Myocyte (in vitro differentiated cells): ENCODE data around the gene SBNO2. TPM values are rescaled to one million over a fixed set of nuclear protein-coding genes. Genes with fewer than 3 reads are reported as not detected.

ENCODE experiments used
- DNase-seq: peaks from one replicate; pipeline ENCODE4 v3.0.0-alpha.2; 2012; ENCODE audit warnings: low read depth
- total RNA-seq: library from RNA; depleted of rRNA; stranded (reverse); fragments of >200 nt; gene quantifications from 2 replicates; pipeline ENCODE4 v1.2.3, GENCODE V29; 2014

SBNO2 gene
- total RNA-seq, 1 donor from 2014 or later: 23.3 TPM

- DNase-seq: no peak
Measured at GRCh38 chr19:1063030-1063908, 110.8 kb downstream of the SBNO2 start.

GRCh38 chr19:1062387-1063029 lies 111.6 kb downstream of the SBNO2 start:
- no peak for DNase-seq

- no peak for DNase-seq
Measured at GRCh38 chr19:1061987-1062386, 112.1 kb downstream of the SBNO2 start.

- DNase-seq: no peak
Measured at GRCh38 chr19:1060689-1061088, 113.4 kb downstream of the SBNO2 start.

- DNase-seq: no peak
Measured at GRCh38 chr19:1058112-1058511, 116.0 kb downstream of the SBNO2 start.

Other genes starting within 250 kb of the SBNO2 start
- gene ARID3A, start 248.2 kb downstream of the SBNO2 start, total RNA-seq: 3.2 and 3.5 TPM in 2 replicates
- gene WDR18, start 189.9 kb downstream of the SBNO2 start, total RNA-seq: 34.2 and 42.9 TPM in 2 replicates
- gene GRIN3B, start 173.8 kb downstream of the SBNO2 start, total RNA-seq: 0.05 and 0.16 TPM in 2 replicates
- 182 and 198 TPM in 2 replicates for gene TMEM259, start 153.1 kb downstream of the SBNO2 start, total RNA-seq
- gene RNU6-2, start 152.7 kb downstream of the SBNO2 start, total RNA-seq: not detected in 2 replicates
- gene CNN2, start 147.7 kb downstream of the SBNO2 start, total RNA-seq: 88.1 and 92.4 TPM in 2 replicates
- 41.9 and 43.0 TPM in 2 replicates for gene ABCA7, start 134.2 kb downstream of the SBNO2 start, total RNA-seq
- gene ARHGAP45, start 107.1 kb downstream of the SBNO2 start, total RNA-seq: 0.21 and 0.68 TPM in 2 replicates
- 213 and 240 TPM in 2 replicates for gene POLR2E, start 78.9 kb downstream of the SBNO2 start, total RNA-seq
- gene GPX4, start 70.3 kb downstream of the SBNO2 start, total RNA-seq: 475 and 493 TPM in 2 replicates
- 86.3 and 94.9 TPM in 2 replicates for gene STK11, start 31.5 kb upstream of the SBNO2 start, total RNA-seq
- 4.0 and 4.8 TPM in 2 replicates for gene CBARP, start 63.7 kb upstream of the SBNO2 start, total RNA-seq
- 46.5 and 61.9 TPM in 2 replicates for gene ATP5F1D, start 67.5 kb upstream of the SBNO2 start, total RNA-seq
- gene MIDN, start 74.3 kb upstream of the SBNO2 start, total RNA-seq: 17.2 and 30.6 TPM in 2 replicates
- 441 and 497 TPM in 2 replicates for gene CIRBP, start 95.1 kb upstream of the SBNO2 start, total RNA-seq
- 33.8 and 55.3 TPM in 2 replicates for gene FAM174C, start 101.3 kb upstream of the SBNO2 start, total RNA-seq
- not detected in 2 replicates for gene EFNA2, start 111.6 kb upstream of the SBNO2 start, total RNA-seq
- gene NDUFS7, start 209.6 kb upstream of the SBNO2 start, total RNA-seq: 104 and 124 TPM in 2 replicates
- gene GAMT, start 227.3 kb upstream of the SBNO2 start, total RNA-seq: 147 and 191 TPM in 2 replicates
- 48.2 and 61.5 TPM in 2 replicates for gene DAZAP1, start 233.3 kb upstream of the SBNO2 start, total RNA-seq